Measurements from ENCODE around the gene DECR2. TPM values are rescaled to one million over a fixed set of nuclear protein-coding genes. Genes with fewer than 3 reads are reported as not detected.
A peak's percentile ranks its signal among the peaks of the same experiment; 100 is the strongest.

The DECR2 gene
- total and polyA plus RNA-seq, 2 of the 13 experiments (the other 11 are each of a cell fraction or from before 2014, with no cell fraction given) = 36.3 to 44.6 TPM

- no peak for TF ChIP-seq ZNF530 (CRISPR knock-in tag; IDR thresholded peaks at IDR 0.05; ENCODE audit: low read depth)
- TF ChIP-seq CREBL2 (CRISPR knock-in tag; IDR thresholded peaks at IDR 0.05; ENCODE audit: borderline replicate concordance) = no peak
- no peak for TF ChIP-seq RORA (CRISPR knock-in tag; IDR thresholded peaks at IDR 0.05)
- TF ChIP-seq GMEB1 (CRISPR knock-in tag; IDR thresholded peaks at IDR 0.05; ENCODE audit: borderline replicate concordance) = peak; percentile 69; the same call in 1 of the 2 replicates
- no peak for TF ChIP-seq TEF (CRISPR knock-in tag; IDR thresholded peaks at IDR 0.05)
- TF ChIP-seq, protein P1, sequence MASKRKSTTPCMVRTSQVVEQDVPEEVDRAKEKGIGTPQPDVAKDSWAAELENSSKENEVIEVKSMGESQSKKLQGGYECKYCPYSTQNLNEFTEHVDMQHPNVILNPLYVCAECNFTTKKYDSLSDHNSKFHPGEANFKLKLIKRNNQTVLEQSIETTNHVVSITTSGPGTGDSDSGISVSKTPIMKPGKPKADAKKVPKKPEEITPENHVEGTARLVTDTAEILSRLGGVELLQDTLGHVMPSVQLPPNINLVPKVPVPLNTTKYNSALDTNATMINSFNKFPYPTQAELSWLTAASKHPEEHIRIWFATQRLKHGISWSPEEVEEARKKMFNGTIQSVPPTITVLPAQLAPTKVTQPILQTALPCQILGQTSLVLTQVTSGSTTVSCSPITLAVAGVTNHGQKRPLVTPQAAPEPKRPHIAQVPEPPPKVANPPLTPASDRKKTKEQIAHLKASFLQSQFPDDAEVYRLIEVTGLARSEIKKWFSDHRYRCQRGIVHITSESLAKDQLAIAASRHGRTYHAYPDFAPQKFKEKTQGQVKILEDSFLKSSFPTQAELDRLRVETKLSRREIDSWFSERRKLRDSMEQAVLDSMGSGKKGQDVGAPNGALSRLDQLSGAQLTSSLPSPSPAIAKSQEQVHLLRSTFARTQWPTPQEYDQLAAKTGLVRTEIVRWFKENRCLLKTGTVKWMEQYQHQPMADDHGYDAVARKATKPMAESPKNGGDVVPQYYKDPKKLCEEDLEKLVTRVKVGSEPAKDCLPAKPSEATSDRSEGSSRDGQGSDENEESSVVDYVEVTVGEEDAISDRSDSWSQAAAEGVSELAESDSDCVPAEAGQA (IDR thresholded peaks at IDR 0.05; ENCODE audit: low read depth) = peak; percentile 28; the same call in 1 of the 2 replicates
- TF ChIP-seq, protein P1 (CRISPR knock-in tag; IDR thresholded peaks at IDR 0.05; ENCODE audit: borderline replicate concordance) = no peak
- no peak for TF ChIP-seq ZNF496 (CRISPR knock-in tag; IDR thresholded peaks at IDR 0.05; ENCODE audit: insufficient replicate concordance)
- no peak for TF ChIP-seq ZFP36L2 (CRISPR knock-in tag; IDR thresholded peaks at IDR 0.05)
- TF ChIP-seq, protein P2, sequence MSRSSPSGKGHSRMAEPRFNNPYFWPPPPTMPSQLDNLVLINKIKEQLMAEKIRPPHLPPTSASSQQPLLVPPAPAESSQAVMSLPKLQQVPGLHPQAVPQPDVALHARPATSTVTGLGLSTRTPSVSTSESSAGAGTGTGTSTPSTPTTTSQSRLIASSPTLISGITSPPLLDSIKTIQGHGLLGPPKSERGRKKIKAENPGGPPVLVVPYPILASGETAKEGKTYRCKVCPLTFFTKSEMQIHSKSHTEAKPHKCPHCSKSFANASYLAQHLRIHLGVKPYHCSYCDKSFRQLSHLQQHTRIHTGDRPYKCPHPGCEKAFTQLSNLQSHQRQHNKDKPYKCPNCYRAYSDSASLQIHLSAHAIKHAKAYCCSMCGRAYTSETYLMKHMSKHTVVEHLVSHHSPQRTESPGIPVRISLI (CRISPR knock-in tag; IDR thresholded peaks at IDR 0.05; ENCODE audit: borderline replicate concordance) = peak; percentile 59; the same call in 1 of the 2 replicates
- TF ChIP-seq ZNF484 (CRISPR knock-in tag; IDR thresholded peaks at IDR 0.05; ENCODE audit: borderline replicate concordance, low read depth) = no peak
- peak; percentile 81; the same call in 1 of the 2 replicates for TF ChIP-seq MIER3 (CRISPR knock-in tag; IDR thresholded peaks at IDR 0.05; ENCODE audit: borderline replicate concordance)
- peak; percentile 52; the same call in 1 of the 2 replicates for TF ChIP-seq ZNF598 (CRISPR knock-in tag; IDR thresholded peaks at IDR 0.05; ENCODE audit: borderline replicate concordance)
- TF ChIP-seq RFXAP (CRISPR knock-in tag; IDR thresholded peaks at IDR 0.05; ENCODE audit: borderline replicate concordance) = no peak; the same call in 1 of the 2 replicates
- no peak for TF ChIP-seq HHEX (CRISPR knock-in tag; IDR thresholded peaks at IDR 0.05)
- TF ChIP-seq CENPX (CRISPR knock-in tag; IDR thresholded peaks at IDR 0.05) = no peak
- TF ChIP-seq DMAP1 (CRISPR knock-in tag; IDR thresholded peaks at IDR 0.05) = peak; percentile 50; the same call in 1 of the 2 replicates
- TF ChIP-seq MATR3 (CRISPR knock-in tag; IDR thresholded peaks at IDR 0.05) = no peak
- no peak for TF ChIP-seq NFIB (CRISPR knock-in tag; IDR thresholded peaks at IDR 0.05; ENCODE audit: borderline replicate concordance)
Measured at GRCh38 chr16:361872-362701, 39.6 kb upstream of the DECR2 start (continued).

Data from HepG2 (cell line).